Measurements from ENCODE around the gene TTC28.

TTC28 gene

DNA sequence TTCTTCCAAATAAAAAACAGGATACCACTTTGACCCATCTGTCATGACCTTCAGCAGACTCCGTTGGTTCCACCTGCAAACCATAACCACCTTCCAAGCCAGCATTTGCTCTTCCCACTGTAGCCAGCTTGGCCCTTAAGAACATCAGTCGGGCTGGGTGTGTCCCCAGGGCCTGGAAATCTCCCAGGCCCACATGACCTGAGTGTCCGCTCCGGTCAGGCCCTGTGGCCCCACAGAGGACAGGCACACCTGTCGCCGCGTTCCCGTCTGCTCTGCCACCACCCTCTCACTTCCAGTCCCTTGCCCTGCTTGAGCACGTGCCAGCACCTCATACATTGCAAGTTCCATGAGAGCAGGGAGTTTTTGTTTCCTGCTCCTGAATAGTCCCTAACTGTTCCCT lies 694.9 kb downstream of the TTC28 start:
- TF ChIP-seq, protein P1, sequence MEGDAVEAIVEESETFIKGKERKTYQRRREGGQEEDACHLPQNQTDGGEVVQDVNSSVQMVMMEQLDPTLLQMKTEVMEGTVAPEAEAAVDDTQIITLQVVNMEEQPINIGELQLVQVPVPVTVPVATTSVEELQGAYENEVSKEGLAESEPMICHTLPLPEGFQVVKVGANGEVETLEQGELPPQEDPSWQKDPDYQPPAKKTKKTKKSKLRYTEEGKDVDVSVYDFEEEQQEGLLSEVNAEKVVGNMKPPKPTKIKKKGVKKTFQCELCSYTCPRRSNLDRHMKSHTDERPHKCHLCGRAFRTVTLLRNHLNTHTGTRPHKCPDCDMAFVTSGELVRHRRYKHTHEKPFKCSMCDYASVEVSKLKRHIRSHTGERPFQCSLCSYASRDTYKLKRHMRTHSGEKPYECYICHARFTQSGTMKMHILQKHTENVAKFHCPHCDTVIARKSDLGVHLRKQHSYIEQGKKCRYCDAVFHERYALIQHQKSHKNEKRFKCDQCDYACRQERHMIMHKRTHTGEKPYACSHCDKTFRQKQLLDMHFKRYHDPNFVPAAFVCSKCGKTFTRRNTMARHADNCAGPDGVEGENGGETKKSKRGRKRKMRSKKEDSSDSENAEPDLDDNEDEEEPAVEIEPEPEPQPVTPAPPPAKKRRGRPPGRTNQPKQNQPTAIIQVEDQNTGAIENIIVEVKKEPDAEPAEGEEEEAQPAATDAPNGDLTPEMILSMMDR (IDR thresholded peaks at IDR 0.05; ENCODE audit: borderline replicate concordance, control extremely low read depth, extremely low read depth, insufficient read depth, missing control alignments), result no peak
- no peak for DNase-seq (ENCODE audit: low spot score)
- in situ Hi-C loops (cut with MboI; ENCODE audit: low sequenced_read_pairs, unreplicated experiment), result no loop called here

DNA sequence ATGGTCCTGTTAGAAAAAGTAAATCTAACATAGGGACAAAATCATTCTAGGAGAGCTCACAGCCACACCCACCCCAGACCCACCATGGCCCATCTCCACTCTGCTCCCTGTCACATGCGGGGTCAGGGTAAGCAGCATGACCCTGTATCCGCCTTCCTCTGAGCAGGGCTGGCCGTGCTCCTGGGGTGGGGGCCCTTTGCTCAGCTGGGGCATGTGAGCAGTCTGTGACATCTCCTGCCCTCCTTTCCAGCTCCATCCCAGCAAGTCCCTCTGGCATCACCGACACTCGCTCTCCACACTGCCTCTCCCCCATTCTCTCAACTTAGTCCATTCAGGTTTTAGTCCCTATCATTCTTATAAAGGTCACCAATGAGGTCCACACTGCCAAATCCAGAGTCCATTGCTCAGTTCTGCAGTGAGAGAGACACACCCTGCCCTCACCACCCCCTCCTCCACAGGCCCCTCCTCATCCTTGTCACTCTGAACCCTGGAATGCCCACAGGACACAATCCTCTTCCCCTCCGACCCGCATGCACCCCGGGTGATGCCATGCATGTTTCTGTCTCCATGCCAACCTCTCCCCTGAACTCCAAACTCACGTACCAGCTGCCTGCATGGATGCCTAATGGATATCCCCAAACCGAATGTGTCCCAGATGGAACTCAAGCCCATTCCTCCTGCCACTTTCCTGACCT lies 695.5 kb downstream of the TTC28 start:
- TF ChIP-seq, protein P1 (IDR thresholded peaks at IDR 0.05; ENCODE audit: borderline replicate concordance, control extremely low read depth, extremely low read depth, insufficient read depth, missing control alignments), result no peak
- no peak for DNase-seq (ENCODE audit: low spot score)
- in situ Hi-C loops (cut with MboI; ENCODE audit: low sequenced_read_pairs, unreplicated experiment), result no loop called here

DNA sequence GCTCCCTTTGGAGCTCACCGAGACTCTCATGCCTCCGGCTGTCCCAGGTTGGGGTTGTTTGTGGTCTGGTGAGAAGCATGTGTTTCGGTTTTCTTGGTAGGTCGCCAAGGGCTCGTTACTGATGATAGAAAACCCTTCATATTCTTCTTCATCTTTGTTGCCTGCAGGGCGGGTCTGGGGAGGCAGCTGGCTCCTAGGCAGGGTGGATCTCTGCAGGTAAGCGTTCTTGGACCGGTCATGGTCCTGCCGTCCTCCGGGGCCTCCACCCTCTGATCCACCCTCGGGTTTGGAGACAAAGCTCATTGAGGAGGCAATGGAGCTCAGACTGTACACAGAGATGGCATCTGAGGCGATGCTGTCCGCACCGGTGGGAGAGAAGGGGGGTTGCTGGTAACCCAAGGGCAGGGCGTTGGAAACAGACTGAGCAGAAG lies 696.3 kb downstream of the TTC28 start:
- in situ Hi-C loops (cut with MboI; ENCODE audit: low sequenced_read_pairs, unreplicated experiment), result no loop called here
- DNase-seq (ENCODE audit: low spot score), result no peak
- TF ChIP-seq, protein P1 (IDR thresholded peaks at IDR 0.05; ENCODE audit: borderline replicate concordance, control extremely low read depth, extremely low read depth, insufficient read depth, missing control alignments), result no peak

DNA sequence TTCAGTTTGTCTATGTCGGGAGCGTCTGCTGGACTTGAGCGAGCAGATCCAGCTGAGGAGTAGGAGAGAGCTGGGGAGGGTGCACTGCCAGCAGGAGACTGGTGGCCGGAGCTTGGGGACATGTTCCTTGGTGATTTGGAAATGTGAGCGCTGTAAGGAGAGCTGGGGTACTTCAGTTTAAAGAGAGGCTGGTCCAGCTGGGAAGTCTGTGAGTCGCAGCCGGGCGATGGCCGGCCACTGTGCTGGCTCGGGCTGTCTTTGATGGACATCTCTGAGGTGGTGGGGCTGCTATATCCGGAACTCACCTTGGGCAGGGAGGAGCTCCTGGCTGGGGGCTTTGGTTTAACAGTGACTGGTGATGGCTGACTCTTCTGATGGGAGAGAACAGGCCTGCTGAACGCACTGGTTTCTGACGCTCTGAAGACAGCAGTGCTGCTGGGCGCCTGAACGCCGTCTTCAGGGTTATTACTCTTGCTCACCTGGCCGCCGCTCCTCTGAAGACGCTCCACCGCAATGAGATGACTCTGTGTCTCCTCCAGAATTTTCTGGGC lies 696.9 kb downstream of the TTC28 start:
- no peak for DNase-seq (ENCODE audit: low spot score)
- in situ Hi-C loops (cut with MboI; ENCODE audit: low sequenced_read_pairs, unreplicated experiment), result no loop called here
- TF ChIP-seq, protein P1 (IDR thresholded peaks at IDR 0.05; ENCODE audit: borderline replicate concordance, control extremely low read depth, extremely low read depth, insufficient read depth, missing control alignments), result no peak

DNA sequence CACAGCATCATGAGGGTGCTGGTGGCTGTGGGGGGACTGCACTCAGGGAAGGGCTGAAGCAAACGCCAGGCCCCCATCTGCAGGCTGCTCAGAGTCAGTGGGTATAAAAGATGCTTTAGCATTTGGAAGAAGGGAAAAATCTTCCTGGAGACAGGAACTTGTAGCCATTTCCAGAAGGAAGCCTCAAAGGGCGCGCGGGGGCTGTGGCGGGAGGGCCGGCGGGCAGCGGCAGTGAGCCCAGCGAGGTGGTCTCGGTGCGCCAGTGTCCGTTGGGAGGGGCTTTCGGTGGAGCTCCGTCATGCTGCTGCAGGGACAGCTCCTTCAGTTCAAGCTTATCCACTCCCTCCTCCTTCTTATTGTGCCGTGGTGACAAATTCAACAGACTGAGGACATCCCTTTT lies 697.5 kb downstream of the TTC28 start:
- no peak for DNase-seq (ENCODE audit: low spot score)
- in situ Hi-C loops (cut with MboI; ENCODE audit: low sequenced_read_pairs, unreplicated experiment), result no loop called here
- TF ChIP-seq, protein P1 (IDR thresholded peaks at IDR 0.05; ENCODE audit: borderline replicate concordance, control extremely low read depth, extremely low read depth, insufficient read depth, missing control alignments), result no peak

DNA sequence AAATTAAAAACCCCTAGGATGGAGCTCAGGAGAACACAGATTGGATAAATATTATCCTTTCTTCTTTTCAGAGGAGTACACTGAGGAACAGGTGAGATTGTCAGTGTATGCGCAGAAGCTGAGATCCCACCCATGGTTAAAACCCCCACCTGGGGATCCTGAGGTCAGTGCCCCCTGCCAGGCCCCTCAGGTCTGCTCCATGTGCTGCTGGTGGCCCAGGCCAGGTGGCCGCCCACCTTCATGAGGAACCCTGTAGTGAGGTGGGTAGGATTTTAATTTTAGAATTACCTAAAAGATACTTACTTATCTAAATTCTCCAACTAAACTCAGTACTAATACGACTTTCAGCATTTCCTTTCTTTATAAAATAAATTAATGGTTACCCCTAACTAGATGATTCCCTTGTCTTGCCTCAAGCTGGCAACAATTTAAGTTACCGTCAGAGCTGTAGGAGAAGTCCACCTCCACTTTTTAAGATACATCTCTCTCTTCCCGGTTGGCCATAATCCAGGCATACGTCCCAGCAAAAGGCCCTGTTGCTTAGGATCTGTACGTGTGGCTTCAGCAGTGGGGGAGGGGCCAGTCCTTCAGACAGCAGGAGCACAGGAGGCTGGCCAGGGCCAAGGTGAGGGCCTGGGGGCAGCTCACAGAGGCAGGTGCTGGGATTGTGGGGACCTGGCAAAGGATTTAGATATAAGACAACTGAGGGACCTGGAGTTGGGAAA lies 699.1 kb downstream of the TTC28 start:
- in situ Hi-C loops (cut with MboI; ENCODE audit: low sequenced_read_pairs, unreplicated experiment), result no loop called here
- TF ChIP-seq, protein P1 (IDR thresholded peaks at IDR 0.05; ENCODE audit: borderline replicate concordance, control extremely low read depth, extremely low read depth, insufficient read depth, missing control alignments), result no peak
- no peak for DNase-seq (ENCODE audit: low spot score)
